CD1c-positive myeloid dendritic cell (primary cell): ENCODE measurements around the gene SCT.

Experiments used
- DNase-seq: peaks from one replicate; pipeline ENCODE4 v3.0.0-alpha.2; 2016; ENCODE audit errors: extremely low spot score

The SCT gene

GRCh38 chr11:623349-623869 lies 3.6 kb downstream of the SCT start:
- DNase-seq = no peak

- DNase-seq = no peak
These were observed 5.1 kb downstream of the SCT start for GRCh38 chr11:621838-622237.

- no peak for DNase-seq
These were observed 5.8 kb downstream of the SCT start for GRCh38 chr11:620935-621814.

- no peak for DNase-seq
These were observed 6.8 kb downstream of the SCT start for GRCh38 chr11:620201-620600.

GRCh38 chr11:619628-620050 lies 7.3 kb downstream of the SCT start:
- DNase-seq = no peak

- DNase-seq = no peak
These were observed 7.9 kb downstream of the SCT start for GRCh38 chr11:618856-619627.

GRCh38 chr11:617912-618682 lies 8.9 kb downstream of the SCT start:
- DNase-seq = no peak

GRCh38 chr11:617199-617911 lies 9.6 kb downstream of the SCT start:
- no peak for DNase-seq

- DNase-seq = no peak
These were observed 10.4 kb downstream of the SCT start for GRCh38 chr11:616320-617198.

- DNase-seq = peak; percentile 97
These were observed 11.3 kb downstream of the SCT start, which contains the start of gene IRF7 for GRCh38 chr11:615504-616319. IRF7 (minus strand) TSS chr11:615950; CDS start chr11:615364, 586 bp downstream.

GRCh38 chr11:614623-615503 lies 12.1 kb downstream of the SCT start:
- DNase-seq = no peak

- no peak for DNase-seq
These were observed 12.9 kb downstream of the SCT start for GRCh38 chr11:614021-614622.

GRCh38 chr11:613369-613968 lies 13.5 kb downstream of the SCT start:
- peak; percentile 75 for DNase-seq

- no peak for DNase-seq
These were observed 14.1 kb downstream of the SCT start for GRCh38 chr11:612961-613300.

GRCh38 chr11:612201-612960 lies 14.6 kb downstream of the SCT start:
- peak; percentile 15 for DNase-seq
